GM12878 (cell line): ENCODE data around the gene GJB4. TPM values are rescaled to one million over a fixed set of nuclear protein-coding genes. Genes with fewer than 3 reads are reported as not detected.

ENCODE experiments used
- ATAC-seq: fragments of 200-7000 bp; cut with Tn5 transposase; 3 replicates; pipeline ENCODE4 v1.9.1; 2020; ENCODE audit warnings: mild to moderate bottlenecking, moderate library complexity
- BruUV-seq: library from RNA; stranded (reverse); fragments of 400-500 nt; replicated peaks from 2 replicates; lab custom pipeline; 2021; lab: Mats Ljungman, UMichigan
- CTCF ChIA-PET: fragments of 300-600 bp; sonication (Branson Sonifier 250); formaldehyde crosslinking; extraction: SDS; loops from one replicate; lab custom pipeline; 2021; ENCODE audit warnings: inconsistent platforms; lab: Yijun Ruan, JAX
- POLR2A ChIA-PET: fragments of 350-600 bp; formaldehyde crosslinking; extraction: SDS; loops from one replicate; lab custom pipeline; 2021; ENCODE audit warnings: inconsistent platforms; lab: Charles Lee
- RAD21 ChIA-PET: fragments of 300-600 bp; sonication (Branson Sonifier 250); formaldehyde crosslinking; loops from one replicate; lab custom pipeline; 2023; ENCODE audit warnings: antibody characterized with exemption; ENCODE audit not compliant: unreplicated experiment; lab: Charles Lee
- SMC1A ChIA-PET: fragments of 300-600 bp; sonication (Branson Sonifier 250); formaldehyde crosslinking; loops from one replicate; lab custom pipeline; 2023; ENCODE audit not compliant: unreplicated experiment, uncharacterized antibody; lab: Charles Lee
- DNase-seq: peaks from one replicate; pipeline ENCODE4 v3.0.0-alpha.2; 2011; ENCODE audit warnings: low read depth, low spot score
- FAIRE-seq: peaks from 3 replicates; lab custom pipeline; 2011; peaks lifted over from hg19 to GRCh38; lab: Jason Lieb, UNC
- H2AFZ ChIP-seq: 2 replicates; pipeline ENCODE4 v1.6.0; 2011; ENCODE audit warnings: low read depth, low read length, control low read depth; ENCODE audit not compliant: control insufficient read depth
- H3K27ac ChIP-seq: 2 replicates; pipeline ENCODE4 v1.5.1; 2011; ENCODE audit warnings: control low read depth; ENCODE audit not compliant: control insufficient read depth, insufficient read depth
- H3K27me3 ChIP-seq, 2 experiments: replicated peaks in 1 of 2; 2 replicates each; pipeline versions ENCODE4 v1.6.0 to v1.6.1; 2011; ENCODE audit warnings: low read length in 1 of 2; ENCODE audit not compliant: control insufficient read depth in 2 of 2, insufficient read depth in 2 of 2
- H3K36me3 ChIP-seq, 2 experiments: 2 replicates each; pipeline ENCODE4 v1.5.1; 2011; ENCODE audit warnings: low read length in 1 of 2; ENCODE audit not compliant: control insufficient read depth in 2 of 2, insufficient read depth in 2 of 2
- H3K4me1 ChIP-seq: 2 replicates; pipeline ENCODE4 v1.6.1; 2011; ENCODE audit warnings: mild to moderate bottlenecking, low read length, moderate library complexity, mixed read lengths; ENCODE audit not compliant: control insufficient read depth, insufficient read depth
- H3K4me2 ChIP-seq: 2 replicates; pipeline ENCODE4 v1.6.0; 2011; ENCODE audit warnings: control low read depth; ENCODE audit not compliant: control insufficient read depth, insufficient read depth
- H3K4me3 ChIP-seq: fragments of 200-600 bp; sonication (generic); 2 replicates; pipeline ENCODE4 v1.5.1; 2016
- H3K79me2 ChIP-seq: 2 replicates; pipeline ENCODE4 v1.6.0; 2011; ENCODE audit warnings: low read length; ENCODE audit not compliant: control insufficient read depth, insufficient read depth
- H3K9ac ChIP-seq: 2 replicates; pipeline ENCODE4 v1.8.0; 2011; ENCODE audit warnings: low read length, control low read depth, mixed read lengths; ENCODE audit not compliant: control insufficient read depth, insufficient read depth
- H3K9me3 ChIP-seq: replicated peaks from 3 replicates; pipeline ENCODE4 v1.5.1; 2011; ENCODE audit warnings: mild to moderate bottlenecking, low read length; ENCODE audit not compliant: control insufficient read depth, insufficient read depth
- H4K20me1 ChIP-seq: 2 replicates; pipeline ENCODE4 v1.6.0; 2011; ENCODE audit not compliant: control insufficient read depth, insufficient read depth
- CUX1 ChIP-seq: IDR thresholded peaks from 2 replicates; pipeline ENCODE4 v1.6.1; 2012; ENCODE audit warnings: improper control_type of control experiment, low read depth, low read length; ENCODE audit not compliant: insufficient replicate concordance
- JUND ChIP-seq: IDR thresholded peaks from 2 replicates; pipeline ENCODE4 v1.6.1; 2012; ENCODE audit warnings: low read depth, mild to moderate bottlenecking, low read length, improper control_type of control experiment, moderate library complexity
- KDM1A ChIP-seq: fragments of 200-600 bp; sonication (generic); IDR thresholded peaks from 2 replicates; pipeline ENCODE4 v1.6.1; 2016; ENCODE audit warnings: borderline replicate concordance
- MEF2B ChIP-seq: fragments of 450-650 bp; IDR thresholded peaks from 2 replicates; pipeline ENCODE4 v1.6.1; 2018; ENCODE audit warnings: mild to moderate bottlenecking, moderate library complexity; ENCODE audit not compliant: partially characterized antibody, poor library complexity, severe bottlenecking
- MLLT1 ChIP-seq: fragments of 450-650 bp; IDR thresholded peaks from 2 replicates; pipeline ENCODE4 v1.6.1; 2016; ENCODE audit warnings: mild to moderate bottlenecking
- NBN ChIP-seq: fragments of 450-650 bp; IDR thresholded peaks from 2 replicates; pipeline ENCODE4 v1.6.1; 2016
- NFXL1 ChIP-seq: fragments of 450-650 bp; IDR thresholded peaks from 2 replicates; pipeline ENCODE4 v1.6.1; 2017; ENCODE audit warnings: antibody characterized with exemption, mild to moderate bottlenecking, borderline replicate concordance
- NRF1 ChIP-seq: conservative IDR thresholded peaks from 2 replicates; pipeline ENCODE4 v1.6.1; 2011; ENCODE audit warnings: mild to moderate bottlenecking, low read depth, low read length, improper control_type of control experiment
- PML ChIP-seq: IDR thresholded peaks from 2 replicates; pipeline ENCODE4 v1.6.1; 2012; ENCODE audit warnings: low read length, inconsistent platforms
- RFX5 ChIP-seq: IDR thresholded peaks from 2 replicates; pipeline ENCODE4 v1.6.1; 2011; ENCODE audit warnings: low read depth, low read length, improper control_type of control experiment
- SPI1 ChIP-seq: IDR thresholded peaks from 2 replicates; pipeline ENCODE4 v1.6.1; 2011; ENCODE audit warnings: low read depth, mild to moderate bottlenecking, low read length, moderate library complexity, borderline replicate concordance; ENCODE audit not compliant: insufficient read depth
- TCF3 ChIP-seq: IDR thresholded peaks from 2 replicates; pipeline ENCODE4 v1.6.1; 2012; ENCODE audit warnings: low read depth, mild to moderate bottlenecking, low read length, borderline replicate concordance; ENCODE audit not compliant: insufficient read depth
- ZNF622 ChIP-seq: fragments of 450-650 bp; IDR thresholded peaks from 2 replicates; pipeline ENCODE4 v1.6.1; 2017; ENCODE audit warnings: mild to moderate bottlenecking, inconsistent platforms
- ZNF687 ChIP-seq: fragments of 450-650 bp; IDR thresholded peaks from 2 replicates; pipeline ENCODE4 v1.6.1; 2017; ENCODE audit warnings: mild to moderate bottlenecking, moderate library complexity
- ZZZ3 ChIP-seq: IDR thresholded peaks from 2 replicates; pipeline ENCODE4 v1.6.1; 2011; ENCODE audit warnings: low read depth; ENCODE audit not compliant: control insufficient read depth, insufficient read length
- WGBS: methylation state at CpG from one replicate; pipeline ENCODE4 v1.1.6; 2016; ENCODE audit warnings: low lambda C conversion rate; ENCODE audit not compliant: insufficient replicate concordance, insufficient coverage; ENCODE audit errors: missing lambda C conversion rate; 5-methylcytosine and 5-hydroxymethylcytosine counted together
- in situ Hi-C: fragments of 300-500 bp; cut with MboI; formaldehyde crosslinking; loops from 9 replicates; pipeline ENCODE4 v1.14.3; 2018; ENCODE audit warnings: mixed read lengths
- intact Hi-C: fragments of 100-400 bp; cut with micrococcal nuclease; formaldehyde crosslinking; loops from one replicate; pipeline ENCODE4 v1.14.2; 2022; ENCODE audit not compliant: unreplicated experiment
- polyA plus RNA-seq, 11 experiments: library from polyadenylated mRNA; depleted of rRNA in 4 of 11; unstranded in 6 of 11; stranded (reverse) in 5 of 11; fragments of >200 nt; fragmentation: Nextera tagmentation in 4 of 11; fragmentation: Illumina TruSeq in 1 of 11; extraction: Ambion mirVana in 4 of 11; extraction: Trizol in 1 of 11; gene quantifications; 1 replicate in 1 of 11; 2 replicates in 10 of 11; pipeline versions ENCODE4 v1.2.1 to v1.2.3, GENCODE V29; 2011 to 2016; ENCODE audit warnings: inconsistent platforms in 2 of 11, missing spikeins in 2 of 11, low read depth in 1 of 11
- total RNA-seq, 4 experiments: library from RNA; depleted of rRNA in 3 of 4; stranded (reverse); fragments of >200 nt in 3 of 4; fragmentation: Illumina TruSeq in 1 of 4; extraction: Trizol in 1 of 4; gene quantifications; 2 replicates each; pipeline versions ENCODE4 v1.2.1 to v1.2.3, GENCODE V29; 2013 to 2021

GJB4 gene
- total and polyA plus RNA-seq, 10 of the 15 experiments (the other 5 are each of a cell fraction or from before 2014, with no cell fraction given) = not detected

GRCh38 chr1:34768856-34769255 lies 9.3 kb downstream of the GJB4 start:
- no peak overlapping the region for H3K4me2 ChIP-seq
- no peak for ATAC-seq
- ChIA-PET SMC1A (no interaction called here), RAD21 (no interaction called here), CTCF (no interaction called here), POLR2A (no interaction called here)
- H3K9me3 ChIP-seq = no peaks in the 10 kb centered on the region
- intact Hi-C loops (no loop called here), in situ Hi-C loops (no loop called here)
- no peak overlapping the region for H3K27ac ChIP-seq
- DNase-seq = no peak
- no peaks in the 10 kb centered on the region for H3K27me3 ChIP-seq
- no peak overlapping the region for H3K9ac ChIP-seq
- WGBS = 0% methylated on average over 3 of the region's 3 CpGs
- no TSS peak for BruUV-seq
- no peak for TF ChIP-seq SPI1
- no peak for TF ChIP-seq CUX1
- no peak for TF ChIP-seq ZNF622
- no peak for TF ChIP-seq PML
- no peak for TF ChIP-seq NRF1
- TF ChIP-seq JUND = no peak
- no peak for TF ChIP-seq MEF2B
- TF ChIP-seq TCF3 = no peak
- TF ChIP-seq KDM1A = no peak
- no peak for TF ChIP-seq ZNF687
- TF ChIP-seq ZZZ3 = no peak
- no peak for TF ChIP-seq NBN
- TF ChIP-seq MLLT1 = no peak
- TF ChIP-seq RFX5 = no peak
- no peak for TF ChIP-seq NFXL1
- no peaks in the 10 kb centered on the region for H4K20me1 ChIP-seq
- H2AFZ ChIP-seq = no peak overlapping the region
- H3K4me3 ChIP-seq = no peak overlapping the region
- no peaks in the 10 kb centered on the region for H3K4me1 ChIP-seq
- no peaks in the 10 kb centered on the region for H3K36me3 ChIP-seq
- H3K79me2 ChIP-seq = no peaks in the 10 kb centered on the region
- no peak for FAIRE-seq
